ENCODE data around the gene ATP1A4.
A peak's percentile ranks its signal among the peaks of the same experiment; 100 is the strongest.

Gene ATP1A4

GRCh38 chr1:160194737-160195059 is 43.3 kb downstream of the ATP1A4 start:
- CTCF ChIA-PET = interaction anchor here (1.0 to 1.8 kb wide), 4 partner anchors 9 to 96 kb away, joined by 3 to 11 read pairs (median 8); no protein-coding TSS in a partner anchor
- H3K9me3 ChIP-seq (ENCODE audit: control insufficient read depth, insufficient read depth, low read depth, low read length) = no peaks in the 10 kb centered on the region
- no peak overlapping the region for H3K27ac ChIP-seq (ENCODE audit: extremely low read depth, low read depth, low read length)
- no peak overlapping the region for H3K4me3 ChIP-seq (ENCODE audit: low read depth, low read length)
- H3K4me1 ChIP-seq (ENCODE audit: control insufficient read depth, insufficient read depth, low read length) = no peaks in the 10 kb centered on the region
- POLR2A ChIA-PET = no interaction called here
- H3K36me3 ChIP-seq (ENCODE audit: control insufficient read depth in 2 of 2, insufficient read depth in 1 of 2, low read length in 2 of 2) = no peaks in the 10 kb centered on the region
- TF ChIP-seq ATF2 (tag by site-specific recombination; IDR thresholded peaks at IDR 0.05; ENCODE audit: low read depth) (no peak), ZNF677 (tag by site-specific recombination; IDR thresholded peaks at IDR 0.05) (no peak), ZNF18 (tag by site-specific recombination; IDR thresholded peaks at IDR 0.05) (0 out of 2 replicates have a peak, but pooled peaks have one; percentile 6), ZNF629 (tag by site-specific recombination; IDR thresholded peaks at IDR 0.05) (no peak), ZNF704 (tag by site-specific recombination; IDR thresholded peaks at IDR 0.05) (no peak), ZBTB11 (tag by site-specific recombination; conservative IDR thresholded peaks at IDR 0.05; ENCODE audit: low read depth) (no peak), ZNF48 (tag by site-specific recombination; IDR thresholded peaks at IDR 0.05) (no peak), ZNF302 (tag by site-specific recombination; IDR thresholded peaks at IDR 0.05; ENCODE audit: low read depth) (no peak), ZNF514 (tag by site-specific recombination; IDR thresholded peaks at IDR 0.05) (no peak), ZNF138 (tag by site-specific recombination; IDR thresholded peaks at IDR 0.05; ENCODE audit: borderline replicate concordance) (no peak), ZNF777 (tag by site-specific recombination; IDR thresholded peaks at IDR 0.05; ENCODE audit: borderline replicate concordance) (no peak), ZNF112 (tag by site-specific recombination; IDR thresholded peaks at IDR 0.05) (0 out of 2 replicates have a peak, but pooled peaks have one; percentile 0), REPIN1 (tag by site-specific recombination; IDR thresholded peaks at IDR 0.05; ENCODE audit: low read depth) (no peak), ZNF768 (tag by site-specific recombination; IDR thresholded peaks at IDR 0.05) (no peak), OVOL3 (tag by site-specific recombination; IDR thresholded peaks at IDR 0.05) (no peak), ZFHX2 (tag by site-specific recombination; conservative IDR thresholded peaks at IDR 0.05) (peak; percentile 75), OSR2 (tag by site-specific recombination; IDR thresholded peaks at IDR 0.05) (no peak), ZNF362 (tag by site-specific recombination; IDR thresholded peaks at IDR 0.05) (no peak), ZNF366 (tag by site-specific recombination; conservative IDR thresholded peaks at IDR 0.05) (no peak), ZNF184 (tag by site-specific recombination; IDR thresholded peaks at IDR 0.05) (no peak), ZNF555 (tag by site-specific recombination; conservative IDR thresholded peaks at IDR 0.05) (no peak), ZSCAN18 (tag by site-specific recombination; IDR thresholded peaks at IDR 0.05) (no peak), ZSCAN23 (tag by site-specific recombination; IDR thresholded peaks at IDR 0.05) (no peak), ZNF350 (tag by site-specific recombination; IDR thresholded peaks at IDR 0.05) (no peak), ZNF19 (tag by site-specific recombination; IDR thresholded peaks at IDR 0.05; ENCODE audit: low read depth) (no peak), ZNF654 (tag by site-specific recombination; IDR thresholded peaks at IDR 0.05; ENCODE audit: low read depth) (no peak), ZNF501 (tag by site-specific recombination; IDR thresholded peaks at IDR 0.05) (no peak), ZNF792 (tag by site-specific recombination; IDR thresholded peaks at IDR 0.05) (0 out of 2 replicates have a peak, but pooled peaks have one; percentile 4), ZNF37A (tag by site-specific recombination; IDR thresholded peaks at IDR 0.05) (no peak), EGR2 (tag by site-specific recombination; IDR thresholded peaks at IDR 0.05; ENCODE audit: low read depth) (peak; percentile 88), ZNF621 (tag by site-specific recombination; IDR thresholded peaks at IDR 0.05) (no peak)
